D721Med (cell line): Measurements from ENCODE around the gene TTC19.

Experiments
- DNase-seq: peaks from one replicate; pipeline ENCODE4 v3.0.0; 2011; ENCODE audit warnings: low spot score; ENCODE audit not compliant: insufficient read length
- FAIRE-seq: peaks from 2 replicates; lab custom pipeline; 2011; peaks lifted over from hg19 to GRCh38; lab: Jason Lieb, UNC
- TF ChIP-seq, protein P1 (sequence below): IDR thresholded peaks from 2 replicates; pipeline ENCODE4 v1.5.1; 2012; ENCODE audit warnings: mild to moderate bottlenecking, control low read depth; ENCODE audit not compliant: insufficient read depth; ENCODE audit errors: missing control alignments

The TTC19 gene

DNA sequence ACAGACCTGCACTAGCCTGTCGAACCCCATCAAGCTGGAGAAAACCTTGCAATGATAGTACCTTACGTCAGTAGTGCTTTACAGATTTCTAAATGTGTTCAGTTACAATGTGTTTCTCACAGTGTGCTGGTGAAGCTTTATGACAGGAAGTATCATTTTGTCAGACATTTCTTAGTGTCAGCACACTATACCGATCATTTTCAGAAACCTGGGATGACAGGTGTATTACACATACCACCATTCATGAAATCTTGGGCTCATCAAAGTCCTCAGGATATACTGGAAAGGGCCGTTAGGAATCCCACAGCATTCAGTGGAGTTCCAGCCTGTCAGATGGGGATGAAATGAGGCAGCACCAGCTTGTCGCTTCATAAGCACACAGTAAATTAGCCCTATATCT, 27.3 kb downstream of the TTC19 start:
- no peak for DNase-seq
- no peak for FAIRE-seq
- TF ChIP-seq, protein P1, sequence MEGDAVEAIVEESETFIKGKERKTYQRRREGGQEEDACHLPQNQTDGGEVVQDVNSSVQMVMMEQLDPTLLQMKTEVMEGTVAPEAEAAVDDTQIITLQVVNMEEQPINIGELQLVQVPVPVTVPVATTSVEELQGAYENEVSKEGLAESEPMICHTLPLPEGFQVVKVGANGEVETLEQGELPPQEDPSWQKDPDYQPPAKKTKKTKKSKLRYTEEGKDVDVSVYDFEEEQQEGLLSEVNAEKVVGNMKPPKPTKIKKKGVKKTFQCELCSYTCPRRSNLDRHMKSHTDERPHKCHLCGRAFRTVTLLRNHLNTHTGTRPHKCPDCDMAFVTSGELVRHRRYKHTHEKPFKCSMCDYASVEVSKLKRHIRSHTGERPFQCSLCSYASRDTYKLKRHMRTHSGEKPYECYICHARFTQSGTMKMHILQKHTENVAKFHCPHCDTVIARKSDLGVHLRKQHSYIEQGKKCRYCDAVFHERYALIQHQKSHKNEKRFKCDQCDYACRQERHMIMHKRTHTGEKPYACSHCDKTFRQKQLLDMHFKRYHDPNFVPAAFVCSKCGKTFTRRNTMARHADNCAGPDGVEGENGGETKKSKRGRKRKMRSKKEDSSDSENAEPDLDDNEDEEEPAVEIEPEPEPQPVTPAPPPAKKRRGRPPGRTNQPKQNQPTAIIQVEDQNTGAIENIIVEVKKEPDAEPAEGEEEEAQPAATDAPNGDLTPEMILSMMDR: no peak

DNA sequence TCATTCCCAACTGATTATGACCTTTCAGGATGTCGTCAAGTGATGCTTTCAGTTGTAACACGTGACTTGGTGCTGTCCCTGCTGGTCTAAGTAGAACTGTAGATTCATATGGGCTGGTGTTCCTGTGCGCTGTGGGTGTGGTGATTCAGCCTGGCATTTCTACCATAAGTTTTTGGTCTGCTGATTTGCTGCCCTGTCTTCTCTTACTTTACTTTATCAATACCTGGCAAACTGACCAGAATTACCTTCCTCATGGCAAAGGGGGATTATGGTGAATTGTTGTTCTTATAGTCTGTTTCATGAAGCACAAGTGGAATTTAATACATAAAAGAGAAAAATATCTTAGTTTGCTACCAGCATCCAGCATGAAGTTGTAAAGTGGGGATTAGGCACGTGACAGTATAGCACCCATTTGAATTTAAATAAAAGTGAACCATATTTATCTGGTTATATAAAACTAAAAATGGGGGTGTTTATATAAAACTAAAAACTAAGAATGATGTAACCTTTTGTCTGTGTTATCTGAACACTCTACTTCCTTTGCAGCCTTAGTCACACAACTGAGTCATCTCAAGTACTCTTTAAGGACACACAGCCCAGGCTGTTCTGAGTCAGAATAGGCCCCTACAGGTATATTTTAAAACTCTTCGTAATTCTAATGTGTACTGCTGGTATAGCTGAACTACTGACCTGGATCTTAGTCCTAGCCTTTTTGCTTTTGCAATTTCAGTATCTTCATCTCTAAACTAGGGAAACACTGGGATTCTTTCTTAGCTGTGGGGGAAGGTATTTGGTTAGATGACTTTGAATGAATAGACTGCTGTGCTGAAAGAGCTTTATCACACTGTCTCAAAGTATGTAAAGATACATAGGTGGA, 28.3 kb downstream of the TTC19 start:
- DNase-seq (no peak), FAIRE-seq (no peak)
- TF ChIP-seq, protein P1: no peak

DNA sequence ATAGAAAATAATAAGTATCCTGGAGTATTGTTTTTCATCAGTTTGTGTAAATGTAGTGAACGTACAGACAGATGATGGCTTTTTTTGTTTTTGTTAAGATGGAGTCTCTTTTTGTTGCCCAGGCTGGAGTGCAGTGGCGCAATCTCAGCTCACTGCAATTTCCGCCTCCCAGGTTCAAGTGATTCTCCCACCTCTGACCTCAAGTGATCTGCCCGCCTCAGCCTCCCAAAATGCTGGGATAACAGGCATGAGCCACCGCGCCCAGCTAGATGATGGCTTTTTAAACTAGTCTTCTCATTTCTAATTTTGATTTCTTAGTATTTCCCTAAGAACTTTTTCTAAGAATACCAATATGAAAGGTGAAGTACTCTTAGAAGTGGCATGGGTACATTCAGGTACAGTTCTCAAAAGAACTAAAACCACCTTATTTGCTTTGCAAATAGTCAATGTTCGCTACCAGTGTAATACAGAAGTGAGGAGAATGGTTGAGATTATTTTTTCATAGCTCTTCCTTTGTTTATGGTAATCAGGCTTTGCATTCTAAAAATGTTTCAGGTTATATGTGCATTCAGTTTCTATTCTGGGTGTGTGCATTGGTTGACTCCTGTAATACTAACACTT, 34.2 kb downstream of the TTC19 start:
- no peak for DNase-seq
- no peak for FAIRE-seq
- TF ChIP-seq, protein P1: no peak

DNA sequence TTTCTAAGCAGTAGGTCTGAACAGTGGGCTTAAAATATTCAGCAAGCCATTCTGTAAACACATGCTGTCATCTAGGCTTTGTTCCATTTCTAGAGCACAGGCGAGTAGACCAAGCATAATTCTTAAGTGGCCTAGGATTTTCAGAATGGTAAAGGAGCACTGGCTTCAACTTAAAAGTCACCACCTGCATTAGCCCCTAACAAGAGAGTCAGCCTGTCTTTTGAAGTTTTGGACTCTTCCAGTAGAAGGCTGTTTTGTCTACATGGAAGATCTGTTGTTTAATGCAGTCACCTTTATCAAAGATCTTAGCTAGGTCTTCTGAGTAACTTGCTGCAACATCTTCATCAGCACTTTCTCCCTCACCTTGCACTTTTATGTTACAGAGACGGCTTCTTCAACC, 36.6 kb downstream of the TTC19 start:
- no peak for DNase-seq
- TF ChIP-seq, protein P1: no peak
- no peak for FAIRE-seq

DNA sequence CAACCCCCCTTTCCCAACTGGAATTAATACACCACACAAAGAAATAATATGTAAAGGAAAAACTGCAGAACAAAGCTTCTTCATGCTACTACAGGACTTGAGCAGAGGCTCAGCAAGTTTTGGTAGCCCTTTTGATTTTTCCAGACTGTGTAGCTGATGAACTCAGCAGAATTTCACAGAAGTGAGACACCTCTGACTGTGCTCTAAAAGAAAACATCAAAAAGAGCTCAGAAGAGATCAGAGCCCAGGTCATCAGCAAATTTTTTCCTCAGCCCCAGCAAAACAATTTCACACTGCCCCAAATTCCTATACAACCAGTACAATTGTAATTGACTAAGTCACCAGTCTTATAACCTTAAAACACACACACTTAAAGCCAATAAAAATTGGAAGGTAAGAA, 38.0 kb downstream of the TTC19 start:
- DNase-seq: no peak
- FAIRE-seq: no peak
- TF ChIP-seq, protein P1: no peak

DNA sequence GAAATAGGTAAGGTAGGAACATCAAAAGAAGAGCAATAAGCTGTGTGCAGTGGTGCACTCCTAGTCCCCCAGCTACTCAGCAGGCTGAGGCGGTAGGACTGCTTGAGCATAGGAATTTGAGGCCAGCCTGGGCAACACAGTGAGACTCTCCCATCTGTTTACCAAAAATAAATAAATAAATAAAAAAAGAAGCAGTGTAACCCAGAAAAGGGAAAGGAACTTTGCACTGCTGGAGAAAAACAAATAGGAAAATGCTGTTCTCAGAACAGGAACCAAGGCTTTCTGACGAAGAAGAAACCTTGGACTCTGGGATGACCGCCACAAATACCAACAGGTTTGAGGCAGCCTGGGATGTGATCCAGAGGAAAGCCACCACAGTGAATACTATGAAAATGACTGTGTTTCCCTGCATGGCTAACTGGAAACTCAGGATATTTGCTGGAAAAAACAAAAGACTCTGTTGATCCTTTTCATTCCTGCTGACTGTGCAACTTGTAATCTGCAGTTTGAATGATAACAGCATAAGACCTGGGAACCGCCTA, 41.2 kb downstream of the TTC19 start:
- DNase-seq (no peak), FAIRE-seq (no peak)
- TF ChIP-seq, protein P1: no peak
